GM19099 (cell line): ENCODE results near the gene SYTL2.

ENCODE experiments used
- POLR2A ChIP-seq: IDR thresholded peaks from 3 replicates; pipeline ENCODE4 v1.6.1; 2011; ENCODE audit warnings: low read depth; ENCODE audit not compliant: insufficient read length; ENCODE audit errors: extremely low read depth

The SYTL2 gene

DNA sequence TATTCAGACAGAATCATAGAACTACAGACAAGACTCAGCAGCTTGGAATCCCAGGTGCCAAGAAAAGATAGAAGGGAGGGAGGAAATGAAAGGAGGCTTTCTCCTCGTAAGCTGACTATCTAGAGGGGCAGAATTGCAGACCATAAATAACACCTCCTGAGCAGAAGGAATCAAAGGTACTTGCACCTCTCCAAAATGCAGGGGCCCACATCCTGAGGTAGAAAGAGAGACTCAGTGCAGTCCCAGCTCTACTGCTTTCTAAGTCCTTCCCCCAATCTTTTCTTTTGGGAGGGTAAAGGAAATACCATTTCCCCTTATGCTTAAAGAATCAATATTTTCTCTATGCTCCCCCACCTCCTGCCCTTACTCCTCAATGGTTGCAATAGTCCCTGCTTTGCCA lies 55.2 kb downstream of the SYTL2 start:
- no peak for TF ChIP-seq POLR2A

DNA sequence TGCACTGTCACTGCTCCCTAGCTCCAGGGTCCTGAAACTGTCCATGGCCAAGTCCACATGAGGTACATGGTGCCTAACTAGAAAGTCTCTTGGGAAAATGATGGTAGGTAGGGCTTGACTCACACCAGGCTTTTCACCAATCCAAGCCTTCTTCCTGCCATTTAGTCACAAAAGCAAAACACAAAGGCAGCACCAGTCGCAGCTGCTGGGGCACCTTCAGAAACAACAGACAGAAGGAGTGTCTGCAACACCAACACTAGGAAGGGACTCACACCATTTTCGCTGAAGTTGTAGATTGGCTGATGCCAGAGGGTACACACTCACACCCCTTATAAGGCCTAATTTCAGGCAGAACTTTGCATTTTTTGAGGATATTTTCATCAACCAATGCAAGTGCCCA lies 55.7 kb downstream of the SYTL2 start:
- TF ChIP-seq POLR2A, result no peak

DNA sequence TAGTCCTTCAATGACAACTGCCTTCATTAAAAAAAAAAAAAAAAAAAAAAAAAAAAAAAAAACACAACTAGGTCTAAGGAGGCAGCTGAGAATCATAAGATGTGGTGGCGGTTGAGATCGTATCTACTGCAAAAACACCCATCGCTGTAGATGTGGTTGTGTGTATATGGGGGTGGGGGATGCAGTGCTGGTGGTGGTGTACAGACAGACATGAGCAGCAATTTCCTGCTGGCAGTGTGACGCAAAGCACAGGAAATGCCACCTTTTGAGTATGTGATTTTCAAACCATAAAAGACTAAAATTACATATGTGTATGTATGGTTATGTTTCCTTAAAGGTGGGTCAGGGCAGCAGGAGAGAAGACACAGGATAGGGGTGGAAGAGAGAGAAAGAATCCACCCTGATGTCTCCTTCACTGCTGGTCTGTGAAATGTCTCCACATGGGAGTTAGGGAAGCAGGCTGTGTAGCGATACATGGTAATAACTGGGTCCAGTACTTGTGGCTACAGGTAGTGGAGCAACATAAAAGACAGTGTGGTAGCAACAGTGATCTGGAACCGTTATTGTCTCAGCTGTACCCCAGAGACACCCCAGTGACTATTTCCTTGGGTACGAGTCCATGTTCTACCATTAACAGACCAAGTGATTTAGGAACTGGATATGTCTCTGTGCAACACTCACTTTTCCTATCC lies 57.9 kb downstream of the SYTL2 start:
- no peak for TF ChIP-seq POLR2A

DNA sequence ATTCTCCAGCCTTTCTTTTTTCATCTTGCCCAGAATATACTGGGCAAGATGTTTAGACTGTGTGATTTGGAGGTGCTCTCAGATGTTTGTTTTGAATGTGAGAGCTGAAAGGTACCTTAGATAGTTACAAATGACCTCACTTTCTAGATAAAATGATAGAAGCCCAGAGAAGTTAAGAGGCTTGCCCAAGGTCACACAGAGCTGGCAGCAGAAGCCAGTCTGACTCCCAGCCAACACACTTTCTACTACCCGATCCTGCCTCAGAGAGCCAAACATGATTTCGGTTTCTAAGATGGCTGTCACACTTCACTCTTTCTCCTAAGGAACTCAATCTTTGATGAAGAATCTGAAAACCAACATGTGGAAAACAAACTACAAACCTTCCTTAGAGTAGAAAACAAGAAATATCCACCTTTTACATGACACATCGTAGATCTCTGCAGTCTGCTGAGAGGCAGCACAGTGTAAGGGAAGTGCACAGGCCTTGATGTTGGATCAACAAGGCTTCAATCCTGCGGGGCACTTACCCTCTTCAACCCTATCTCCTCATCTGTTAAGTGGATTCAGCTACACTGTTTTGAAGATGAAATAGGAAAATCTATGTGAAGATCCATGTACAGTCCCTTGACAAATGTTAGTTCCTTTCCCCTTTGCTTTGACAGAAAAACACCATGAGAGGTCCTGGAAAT lies 58.6 kb downstream of the SYTL2 start:
- TF ChIP-seq POLR2A, result no peak

DNA sequence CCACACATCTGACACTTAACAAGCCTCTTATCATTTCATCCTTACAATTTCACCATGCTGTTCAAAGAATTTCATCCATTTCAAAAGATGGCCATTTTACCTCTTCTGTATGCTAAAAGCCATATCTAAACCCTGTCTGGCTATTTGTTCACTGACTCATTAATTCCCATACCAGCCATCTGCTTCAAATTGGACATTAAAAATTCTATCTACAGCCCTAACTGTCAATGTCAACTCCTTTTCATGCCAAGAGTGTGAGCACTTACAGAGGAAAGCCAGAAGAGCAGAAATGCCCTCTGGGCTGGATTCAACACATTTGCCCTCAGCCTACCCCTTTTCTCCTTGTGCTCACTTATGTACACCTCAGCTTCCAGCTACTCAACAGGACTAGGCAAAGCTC lies 59.2 kb downstream of the SYTL2 start:
- no peak for TF ChIP-seq POLR2A

DNA sequence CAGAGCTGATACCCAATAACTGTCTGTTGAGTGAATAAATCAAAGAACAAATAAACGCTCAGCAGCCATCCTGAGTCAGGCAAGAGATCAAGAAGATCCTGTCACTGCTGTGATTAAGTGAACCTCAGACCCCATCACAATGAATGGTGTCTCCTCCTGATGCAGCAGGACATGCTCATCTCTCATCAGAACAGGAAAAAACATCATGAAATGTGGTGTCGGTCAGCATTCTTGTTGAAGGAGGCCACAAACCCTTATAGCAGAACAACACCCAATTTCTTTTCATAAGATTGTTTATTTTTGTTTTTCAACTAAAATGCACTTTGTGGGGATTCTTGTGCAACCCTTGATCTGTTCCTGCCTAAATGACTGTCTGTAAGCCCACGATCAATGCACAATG lies 60.3 kb downstream of the SYTL2 start:
- no peak for TF ChIP-seq POLR2A

DNA sequence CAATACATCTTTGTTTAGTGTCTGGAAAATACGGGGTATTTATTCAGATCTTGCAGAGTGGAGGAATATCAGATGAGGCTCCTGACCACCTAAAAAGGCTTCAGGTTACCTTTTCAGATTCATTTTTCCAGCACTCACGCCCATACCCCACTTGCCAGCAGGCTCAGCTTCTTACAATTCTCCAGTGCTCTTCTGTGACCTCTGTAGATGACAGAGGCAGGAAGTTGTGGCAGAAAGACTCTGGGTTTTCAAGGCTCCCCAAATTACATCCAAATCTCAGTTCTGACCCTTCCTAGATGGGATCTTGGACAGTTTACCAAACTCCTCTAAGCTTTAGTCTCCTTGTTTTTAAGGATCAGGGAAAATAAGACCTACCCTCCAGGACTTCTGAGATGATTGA lies 61.1 kb downstream of the SYTL2 start:
- no peak for TF ChIP-seq POLR2A

DNA sequence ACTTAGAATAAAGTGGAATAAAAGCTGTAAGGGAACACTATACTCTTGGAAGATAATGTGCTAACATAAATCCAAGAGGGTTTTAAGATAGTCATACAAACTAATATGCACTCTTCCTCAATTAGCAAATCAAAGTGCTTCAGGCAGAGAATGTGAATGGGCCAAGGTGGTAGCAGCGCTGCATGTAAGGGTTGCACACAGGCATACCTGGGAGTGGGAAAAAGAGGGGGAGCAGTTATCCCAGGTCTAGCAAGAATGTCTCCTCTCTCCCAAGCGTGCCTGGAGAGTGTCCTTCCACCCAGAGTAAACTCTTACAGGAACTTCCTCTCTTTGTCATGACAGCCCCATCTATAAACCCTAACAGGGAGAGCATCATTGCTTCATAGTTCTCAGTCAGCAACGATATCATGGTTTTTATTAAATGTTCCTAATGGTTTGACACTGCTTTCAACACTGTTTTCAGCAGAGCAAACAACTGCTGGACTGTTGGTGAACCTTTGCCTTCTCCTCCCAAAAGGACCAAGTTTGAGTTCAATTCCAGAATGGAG lies 61.6 kb downstream of the SYTL2 start:
- TF ChIP-seq POLR2A, result no peak

DNA sequence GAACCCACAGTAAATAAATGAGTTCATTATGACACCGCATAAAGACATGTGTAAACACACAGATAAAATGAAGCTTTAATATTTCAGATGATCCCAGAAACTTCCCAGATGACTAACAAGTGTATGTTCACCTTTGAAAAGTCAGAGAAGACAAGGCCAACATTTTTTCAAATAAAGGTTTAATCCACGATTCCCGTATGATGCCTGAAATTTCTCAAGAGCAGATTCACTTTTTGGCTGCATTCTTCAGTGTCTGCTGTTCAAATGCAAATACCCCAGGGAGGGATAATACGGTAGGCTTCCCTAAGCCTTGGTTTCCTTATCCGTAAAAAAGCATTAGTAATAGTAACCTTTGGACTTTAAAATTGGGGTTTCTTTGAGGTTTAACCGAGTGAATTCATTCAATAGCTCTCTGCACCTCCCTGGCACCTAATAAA lies 62.5 kb downstream of the SYTL2 start:
- TF ChIP-seq POLR2A, result no peak

DNA sequence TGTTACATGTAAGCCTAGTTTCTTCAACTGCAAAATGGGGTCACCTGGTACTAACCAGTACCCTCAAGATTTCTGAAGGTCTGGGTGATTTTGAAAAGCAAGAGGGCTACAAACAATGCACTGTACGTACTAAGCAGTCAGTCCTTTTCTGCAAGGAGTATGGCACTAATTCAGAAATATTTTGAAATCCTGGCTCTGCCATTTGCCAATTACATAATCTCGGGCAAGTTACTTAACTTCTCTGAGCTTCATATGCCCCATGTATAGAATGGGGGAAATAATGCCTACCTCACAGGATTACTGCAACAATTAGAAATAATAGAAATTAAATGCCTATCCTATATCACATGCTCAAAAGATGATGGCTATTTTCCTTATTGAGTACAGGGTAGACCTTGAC lies 64.3 kb downstream of the SYTL2 start:
- TF ChIP-seq POLR2A, result no peak

DNA sequence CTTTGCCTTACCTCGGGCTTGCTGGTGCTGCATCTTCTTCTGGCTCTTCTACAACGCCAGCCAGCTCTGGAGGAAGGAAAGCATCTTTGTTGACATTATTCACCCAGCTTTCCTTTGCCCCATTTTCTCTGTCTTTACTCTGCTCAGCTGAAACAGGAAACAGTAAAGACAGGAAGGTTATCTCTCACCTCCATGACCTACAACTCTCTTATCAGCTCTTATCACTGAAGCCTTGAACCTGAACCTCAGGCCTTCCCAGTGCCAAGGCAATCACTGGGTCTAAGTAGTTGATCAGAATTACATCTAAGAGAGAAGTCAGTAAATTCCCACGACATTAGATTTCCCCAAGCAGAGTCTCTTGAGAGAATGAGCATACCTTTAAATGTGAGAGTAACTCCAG lies 65.3 kb downstream of the SYTL2 start:
- TF ChIP-seq POLR2A, result no peak

DNA sequence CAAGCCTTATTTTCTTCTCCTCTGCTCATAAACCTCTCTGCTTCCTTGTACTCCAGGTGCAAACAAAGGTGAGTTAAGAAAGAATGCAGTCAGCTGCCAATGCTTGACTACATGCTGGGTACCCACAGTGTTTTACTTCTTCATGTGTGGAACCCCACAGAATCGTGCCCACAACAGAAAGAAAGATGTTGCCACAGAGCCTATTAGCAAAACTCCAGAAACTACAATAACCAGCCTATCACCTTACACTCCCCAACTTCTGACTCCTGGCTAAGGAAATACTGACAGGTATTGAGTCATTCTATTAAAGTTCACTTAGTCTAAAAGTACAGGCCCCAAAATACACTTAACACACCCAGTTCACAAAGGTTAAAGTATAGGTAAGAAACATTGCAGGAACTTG lies 68.1 kb downstream of the SYTL2 start:
- no peak for TF ChIP-seq POLR2A

DNA sequence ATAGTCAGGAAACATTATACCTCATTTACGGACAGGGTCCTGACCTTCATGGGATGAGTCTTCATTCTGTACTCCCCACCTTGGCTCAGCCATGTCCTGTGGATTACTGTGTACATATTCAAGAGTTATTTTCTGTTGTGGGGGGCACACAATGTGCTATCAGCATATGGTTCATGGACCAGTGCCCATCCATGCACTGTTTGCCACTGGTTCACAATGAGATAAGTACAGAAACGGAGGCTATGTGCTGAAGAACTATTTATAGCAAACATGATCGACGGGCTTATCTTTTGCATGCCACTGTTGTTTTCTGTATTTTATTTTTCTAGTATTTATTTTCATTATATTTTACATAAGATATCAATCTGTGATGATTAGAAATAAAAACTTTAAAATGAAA lies 68.6 kb downstream of the SYTL2 start:
- TF ChIP-seq POLR2A, result no peak

DNA sequence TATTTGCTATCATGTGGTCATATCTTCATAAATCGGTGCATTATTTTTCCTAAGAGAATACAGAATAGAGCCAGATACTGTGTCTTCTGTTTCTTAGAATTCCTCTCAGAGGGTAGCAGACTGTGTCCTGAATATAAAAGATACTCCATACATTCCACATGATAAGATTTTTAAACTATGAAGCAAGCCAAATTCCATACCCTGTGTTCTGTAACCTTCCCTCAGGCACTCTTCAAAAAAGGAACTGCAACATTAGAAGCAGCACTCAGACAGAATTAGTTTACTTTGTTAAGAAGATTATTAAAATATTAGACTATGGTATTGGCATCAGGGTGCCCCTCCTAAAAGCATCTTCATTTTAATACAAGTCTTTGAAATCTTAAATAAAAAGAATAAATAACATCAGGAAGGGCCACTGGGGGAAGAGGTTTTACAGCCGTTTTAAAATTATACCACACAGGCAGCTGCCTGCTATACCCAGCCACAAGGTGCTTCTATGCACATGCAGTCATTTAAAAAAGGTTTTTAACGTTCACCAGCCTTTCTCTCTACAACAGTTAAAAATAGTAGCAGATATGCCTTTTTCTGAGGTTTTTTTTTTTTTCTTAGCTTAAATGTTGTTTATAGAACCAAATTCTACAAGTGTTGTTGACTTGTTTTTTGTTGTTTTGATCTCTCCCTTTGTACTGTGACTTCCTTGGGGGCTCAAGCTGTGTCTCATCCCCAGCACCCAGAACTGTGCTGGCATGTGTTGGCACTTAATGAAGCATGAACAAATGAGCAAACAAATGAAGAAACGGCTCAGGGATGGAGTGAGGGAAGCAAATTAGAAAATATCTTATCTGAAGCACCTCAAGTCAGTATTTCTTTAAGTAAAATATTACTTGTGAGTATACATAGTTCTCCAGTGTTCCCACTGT lies 70.2 kb downstream of the SYTL2 start:
- TF ChIP-seq POLR2A, result no peak

DNA sequence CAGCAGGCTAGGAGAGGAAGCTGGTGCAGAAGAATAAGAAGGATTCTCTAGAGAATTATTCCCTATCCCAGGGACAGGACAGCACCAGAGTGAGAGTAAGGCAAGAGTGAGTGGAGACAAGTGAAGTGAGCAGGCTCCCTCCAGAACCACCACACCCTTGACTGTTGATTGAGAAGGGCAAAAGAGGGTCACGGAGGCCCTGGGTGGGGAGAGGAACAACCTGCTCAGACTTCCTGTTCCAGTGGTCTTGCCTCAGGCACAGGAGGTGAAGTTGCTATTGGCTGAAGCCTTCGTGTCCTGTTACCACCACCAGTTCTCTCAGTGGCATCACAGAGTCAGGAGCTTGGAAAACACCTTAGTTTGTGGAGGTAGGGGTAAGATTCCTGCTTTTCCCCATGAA lies 73.2 kb downstream of the SYTL2 start:
- TF ChIP-seq POLR2A, result no peak

DNA sequence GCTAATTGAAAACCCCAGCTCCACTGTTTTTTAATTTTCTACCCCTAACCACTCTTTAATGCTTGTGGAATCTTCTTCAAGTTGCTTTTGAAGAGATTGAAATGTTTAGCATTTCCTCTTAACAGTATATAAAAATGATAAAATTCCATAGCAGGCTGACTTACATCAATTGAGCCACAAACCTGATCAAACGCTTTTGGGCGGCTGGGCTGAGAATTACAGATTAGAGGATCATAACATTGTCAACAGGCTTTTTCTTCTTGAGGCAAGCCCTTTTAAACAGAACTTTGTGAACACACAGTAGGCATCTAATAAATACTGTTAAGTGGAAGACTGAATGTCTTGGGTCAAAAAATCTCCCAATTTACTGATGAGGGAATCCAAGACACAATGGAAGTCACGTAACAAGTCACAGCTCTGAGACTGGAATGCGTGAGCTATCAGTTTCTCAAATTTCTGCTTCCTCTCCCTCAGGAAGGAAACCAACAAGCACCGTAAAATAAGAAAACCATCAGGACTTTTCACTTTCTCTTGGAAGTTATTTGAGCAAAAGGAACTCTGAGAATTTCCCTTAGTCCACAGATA lies 75.0 kb downstream of the SYTL2 start:
- no peak for TF ChIP-seq POLR2A

DNA sequence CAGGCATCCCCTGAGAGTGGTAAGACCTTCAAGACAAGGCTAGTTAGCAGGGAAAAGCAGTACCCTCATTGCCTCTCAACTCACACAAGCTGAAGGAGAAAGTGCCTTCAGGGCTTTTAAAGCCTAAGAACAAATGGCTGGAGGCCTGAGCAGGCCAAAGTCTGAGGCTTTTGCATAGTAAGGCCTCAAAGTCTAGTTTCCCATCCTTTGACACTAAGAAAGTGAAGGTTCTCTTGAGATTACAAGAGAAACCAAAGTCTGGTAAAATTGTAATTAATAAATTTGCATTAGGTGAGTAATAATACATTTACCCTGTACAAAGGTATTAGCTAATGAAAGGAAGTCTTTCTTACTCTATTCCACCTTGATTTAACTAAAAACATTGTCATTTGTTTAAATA lies 78.0 kb downstream of the SYTL2 start:
- no peak for TF ChIP-seq POLR2A
